H1 (cell line): ENCODE data around the gene DSTN. TPM values are rescaled to one million over a fixed set of nuclear protein-coding genes. Genes with fewer than 3 reads are reported as not detected.

ENCODE experiments used
- POLR2A ChIP-seq, 2 experiments: IDR thresholded peaks; 1 replicate in 1 of 2; 2 replicates in 1 of 2; pipeline ENCODE4 v1.6.1; 2011; ENCODE audit warnings: low read depth in 2 of 2, low read length in 2 of 2, mild to moderate bottlenecking in 2 of 2; ENCODE audit errors: control extremely low read depth in 1 of 2
- RBBP5 ChIP-seq: IDR thresholded peaks from 2 replicates; pipeline ENCODE4 v1.7.1; 2012; ENCODE audit warnings: low read depth, mild to moderate bottlenecking, inconsistent platforms, low read length, moderate library complexity, borderline replicate concordance
- RNF2 ChIP-seq: fragments of 200-900, 300-1000 bp; sonication (generic); IDR thresholded peaks from 2 replicates; pipeline ENCODE4 v1.7.1; 2016; ENCODE audit warnings: borderline replicate concordance, low read depth, mild to moderate bottlenecking, antibody characterized with exemption, low read length; ENCODE audit not compliant: poor library complexity, severe bottlenecking; ENCODE audit errors: missing control alignments
- SP2 ChIP-seq: IDR thresholded peaks from 2 replicates; pipeline ENCODE4 v1.6.1; 2012; ENCODE audit warnings: mild to moderate bottlenecking, low read length, inconsistent platforms
- TCF12 ChIP-seq: IDR thresholded peaks from 2 replicates; pipeline ENCODE4 v1.6.1; 2011; ENCODE audit warnings: low read depth, mild to moderate bottlenecking, low read length
- polyA plus RNA-seq, 7 experiments: library from polyadenylated mRNA; depleted of rRNA in 3 of 7; stranded (reverse) in 5 of 7; unstranded in 2 of 7; fragments of >200 nt in 5 of 7; fragments of 200-250 nt in 2 of 7; gene quantifications; 1 replicate in 5 of 7; 2 replicates in 1 of 7; 4 replicates in 1 of 7; pipeline versions ENCODE4 v1.2.1 to v1.2.3, GENCODE V29; 2011 to 2013; ENCODE audit warnings: missing spikeins in 2 of 7, mixed read lengths in 2 of 7
- total RNA-seq: library from RNA; stranded (reverse); fragmentation: NEBNext Ultra II Directional; extraction: Animal tissue kit (Norgen Biotek cat#: 25700); gene quantifications from 2 replicates; pipeline ENCODE4 v1.2.1, GENCODE V29; 2021

Gene DSTN
- total and polyA plus RNA-seq, 2 of the 8 experiments (the other 6 are each of a cell fraction or from before 2014, with no cell fraction given), result 43.3 to 208 TPM

DNA sequence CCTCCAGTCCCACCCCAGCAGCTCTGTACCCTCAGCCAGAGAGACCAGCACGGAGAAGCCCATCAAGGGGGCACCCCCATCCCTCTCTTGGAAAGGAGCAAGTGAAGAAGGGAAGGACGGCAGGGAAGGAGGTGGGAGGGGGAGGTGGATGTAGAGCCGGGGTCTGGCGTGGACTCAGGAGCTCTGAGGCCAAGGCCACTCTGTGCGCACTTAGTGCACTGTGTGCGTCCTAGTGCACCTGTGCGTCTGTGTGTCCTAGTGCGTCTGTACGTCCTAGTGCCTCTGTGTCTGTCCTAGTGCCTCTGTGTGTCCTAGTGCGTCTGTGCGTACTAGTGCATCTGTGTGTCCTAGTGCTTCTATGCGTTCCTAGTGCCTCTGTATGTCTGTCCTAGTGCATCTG lies 54.2 kb downstream of the DSTN start (continued):
- TF ChIP-seq RBBP5, result no peak
- no peak for TF ChIP-seq TCF12
- no peak for TF ChIP-seq POLR2A (IDR thresholded peaks at IDR 0.05; ENCODE audit: control extremely low read depth in 1 of 2, low read depth in 2 of 2, low read length in 2 of 2)
- TF ChIP-seq SP2, result no peak
- no peak for TF ChIP-seq RNF2
- TF ChIP-seq, all 59 proteins: peak for 0
